Omental fat pad (tissue), 4 donors: Measurements from ENCODE around the gene ST6GALNAC2. TPM values are rescaled to one million over a fixed set of nuclear protein-coding genes. Genes with fewer than 3 reads are reported as not detected.
"Not testable (repeated sequence)": the region's sequence is repeated elsewhere in the genome, so short reads cannot be mapped to it uniquely, and the experiment has no call there.

Experiments used
- ATAC-seq: fragments of 150-250 bp; one replicate; pipeline ENCODE4 v1.9.1; 2016; ENCODE audit warnings: mild to moderate bottlenecking, moderate library complexity; ENCODE audit not compliant: low FRiP score
- DNase-seq: peaks from one replicate; pipeline ENCODE4 v3.0.0-alpha.2; 2019; ENCODE audit warnings: low spot score
- total RNA-seq, 4 donors: library from RNA; depleted of rRNA; stranded (reverse); fragments of >200 nt; gene quantifications; one replicate each; pipeline ENCODE4 v1.1.0, GENCODE V29; 2016
- TF ChIP-seq, protein P1 (sequence below), 3 donors: fragments of 450-650 bp; IDR thresholded peaks; one replicate each; pipeline ENCODE4 v1.5.1; 2016 to 2017; ENCODE audit warnings: antibody characterized with exemption in 3 of 3, mild to moderate bottlenecking in 3 of 3, moderate library complexity in 2 of 3

ST6GALNAC2 gene
- total RNA-seq, 4 donors from 2014 or later: 4.2 to 12.1 (median 9.7) TPM

DNA sequence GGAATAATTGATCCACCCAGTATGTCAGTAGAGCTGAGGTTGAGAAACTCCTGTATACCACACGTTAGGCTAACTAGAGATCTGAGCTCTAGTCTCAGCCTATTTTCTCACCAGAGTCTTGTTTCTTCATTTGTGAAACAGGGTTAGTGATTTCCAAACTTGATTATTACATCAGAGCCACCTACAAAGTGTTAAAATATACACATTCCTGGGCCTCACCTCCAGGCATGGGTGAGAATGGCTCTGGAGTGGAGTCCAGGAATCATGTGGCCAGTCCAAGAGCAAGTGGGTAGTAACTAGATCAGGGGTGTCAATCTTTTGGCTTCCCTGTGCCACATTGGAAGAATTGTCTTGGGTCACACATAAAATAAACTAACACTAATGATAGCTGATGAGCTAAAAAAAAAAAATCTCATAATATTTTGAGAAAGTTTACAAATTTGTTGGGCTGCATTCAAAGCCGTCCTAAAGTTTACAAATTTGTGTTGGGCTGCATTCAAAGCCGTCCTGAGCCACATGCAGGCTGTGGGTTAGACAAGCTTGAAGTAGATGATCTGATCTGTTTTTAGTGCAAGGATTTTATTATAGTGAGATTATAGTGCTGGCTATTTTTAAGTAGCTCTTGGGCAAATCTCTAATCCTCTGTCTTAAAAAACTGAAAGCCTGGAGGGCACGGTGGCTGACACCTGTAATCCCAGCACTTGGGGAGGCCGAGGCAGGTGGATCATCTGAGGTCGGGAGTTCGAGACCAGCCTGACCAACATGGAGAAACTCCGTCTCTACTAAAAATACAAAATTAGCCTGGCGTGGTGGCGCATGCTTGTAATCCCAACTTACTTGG is 25.4 kb downstream of the ST6GALNAC2 start:
- DNase-seq: no peak
- TF ChIP-seq, protein P1, sequence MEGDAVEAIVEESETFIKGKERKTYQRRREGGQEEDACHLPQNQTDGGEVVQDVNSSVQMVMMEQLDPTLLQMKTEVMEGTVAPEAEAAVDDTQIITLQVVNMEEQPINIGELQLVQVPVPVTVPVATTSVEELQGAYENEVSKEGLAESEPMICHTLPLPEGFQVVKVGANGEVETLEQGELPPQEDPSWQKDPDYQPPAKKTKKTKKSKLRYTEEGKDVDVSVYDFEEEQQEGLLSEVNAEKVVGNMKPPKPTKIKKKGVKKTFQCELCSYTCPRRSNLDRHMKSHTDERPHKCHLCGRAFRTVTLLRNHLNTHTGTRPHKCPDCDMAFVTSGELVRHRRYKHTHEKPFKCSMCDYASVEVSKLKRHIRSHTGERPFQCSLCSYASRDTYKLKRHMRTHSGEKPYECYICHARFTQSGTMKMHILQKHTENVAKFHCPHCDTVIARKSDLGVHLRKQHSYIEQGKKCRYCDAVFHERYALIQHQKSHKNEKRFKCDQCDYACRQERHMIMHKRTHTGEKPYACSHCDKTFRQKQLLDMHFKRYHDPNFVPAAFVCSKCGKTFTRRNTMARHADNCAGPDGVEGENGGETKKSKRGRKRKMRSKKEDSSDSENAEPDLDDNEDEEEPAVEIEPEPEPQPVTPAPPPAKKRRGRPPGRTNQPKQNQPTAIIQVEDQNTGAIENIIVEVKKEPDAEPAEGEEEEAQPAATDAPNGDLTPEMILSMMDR (IDR thresholded peaks at IDR 0.05): no peak
- no peak for ATAC-seq

DNA sequence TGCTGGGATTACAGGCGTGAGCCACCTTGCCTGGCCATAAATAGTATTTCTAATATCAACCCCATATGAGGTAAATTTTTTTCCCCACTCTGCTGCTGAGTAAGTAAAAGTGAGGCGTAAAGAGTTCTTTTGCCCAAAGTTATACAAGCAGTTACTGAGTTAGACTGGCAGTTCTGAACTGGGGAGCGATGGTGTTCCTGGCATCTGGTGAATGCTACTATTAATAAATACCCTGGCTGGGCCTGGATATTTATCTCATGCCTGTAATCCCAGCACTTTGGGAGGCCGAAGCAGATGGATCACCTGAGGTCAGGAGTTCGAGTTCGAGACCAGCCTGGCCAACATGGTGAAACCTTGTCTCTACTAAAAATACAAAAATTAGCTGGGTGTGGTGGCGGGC is 26.2 kb downstream of the ST6GALNAC2 start:
- DNase-seq, ATAC-seq: not testable (repeated sequence)

DNA sequence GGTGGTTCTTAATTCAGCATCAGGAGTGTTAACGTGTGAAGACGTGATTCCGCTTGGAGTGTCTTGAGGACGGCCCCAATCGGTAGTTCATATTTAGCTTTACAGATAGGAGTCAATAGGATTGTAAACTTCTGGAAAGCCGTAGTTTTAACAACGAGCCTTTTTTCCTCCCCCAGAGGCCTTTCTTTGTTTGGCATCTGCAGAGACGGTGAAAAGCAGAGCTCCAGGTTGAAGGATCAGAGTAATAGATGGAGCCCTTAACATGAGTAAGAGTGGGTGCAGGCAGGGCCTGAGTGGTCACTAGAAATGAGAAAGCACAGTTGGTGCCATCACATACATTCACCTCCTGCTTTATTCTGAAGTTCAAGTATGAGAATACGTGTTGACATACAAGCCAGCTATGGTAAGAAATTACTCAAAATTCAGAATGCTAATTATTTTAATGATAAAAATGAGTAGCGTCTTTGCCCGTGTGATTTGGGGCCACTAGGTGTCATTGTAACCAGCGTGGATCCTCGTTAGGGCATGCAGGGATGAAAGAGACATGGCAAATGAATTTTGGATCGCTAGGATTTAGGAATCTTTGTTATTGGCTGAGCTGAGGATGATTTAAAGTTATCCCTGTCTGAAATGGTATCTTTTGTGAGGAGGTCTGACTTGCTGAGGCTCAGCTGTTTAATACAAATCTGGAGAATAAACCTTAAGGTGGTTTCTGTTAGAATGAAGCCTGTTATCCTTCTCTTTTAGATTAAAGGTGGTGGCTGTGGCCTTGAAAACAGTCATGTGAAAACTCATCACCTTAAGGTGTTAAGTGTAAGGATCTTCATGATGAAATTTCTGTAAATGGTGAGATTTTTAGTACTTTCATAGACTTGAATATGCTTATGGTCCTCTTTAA is 27.2 kb downstream of the ST6GALNAC2 start:
- DNase-seq (no peak), ATAC-seq (no peak)
- TF ChIP-seq, protein P1 (IDR thresholded peaks at IDR 0.05): peak in 1 of 3 donors; percentile 15

DNA sequence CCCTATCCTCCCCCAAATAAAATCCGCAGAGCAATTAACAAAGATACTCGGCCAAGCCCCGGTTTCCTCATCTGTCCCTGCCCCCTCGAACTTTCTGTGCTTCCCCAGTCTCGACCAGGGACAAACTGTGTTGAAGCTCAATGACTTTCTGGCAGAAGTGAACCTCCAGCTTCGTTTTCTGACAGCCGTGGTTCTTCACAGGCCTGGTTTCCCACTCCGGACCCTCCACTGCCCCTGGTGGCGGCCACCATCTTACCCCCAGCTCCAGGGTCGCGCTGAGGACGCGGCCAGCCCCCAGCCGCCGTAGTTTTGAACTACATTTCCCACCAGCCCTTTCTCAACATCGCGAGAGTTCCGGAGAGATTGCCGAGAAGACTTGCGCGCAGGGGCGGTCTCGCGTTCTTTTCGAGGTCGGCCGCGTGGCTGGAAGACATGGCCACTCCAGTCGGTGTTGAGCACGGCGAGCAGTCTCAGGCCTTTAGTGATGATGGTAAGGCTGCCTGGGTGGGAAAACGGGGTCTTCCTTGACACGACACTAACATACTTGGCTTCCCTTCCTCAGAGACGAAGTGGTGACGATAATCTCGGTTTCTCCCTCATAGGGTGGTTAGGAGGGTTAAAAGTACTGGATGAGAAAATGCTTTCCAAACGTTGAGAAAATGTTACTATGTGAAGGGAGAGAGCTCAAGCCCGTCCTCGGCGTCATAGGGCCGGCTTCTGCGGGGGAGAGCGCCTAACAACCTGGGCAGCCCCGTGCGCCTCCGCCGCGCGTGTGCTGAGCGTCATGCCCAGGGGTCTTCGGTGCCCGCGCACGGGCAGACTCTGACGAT is 28.1 kb downstream of the ST6GALNAC2 start:
- ATAC-seq (peak; percentile 87), DNase-seq (peak; percentile 88)
- TF ChIP-seq, protein P1 (IDR thresholded peaks at IDR 0.05): peak in 2 of 3 donors; percentile 32 to 35

DNA sequence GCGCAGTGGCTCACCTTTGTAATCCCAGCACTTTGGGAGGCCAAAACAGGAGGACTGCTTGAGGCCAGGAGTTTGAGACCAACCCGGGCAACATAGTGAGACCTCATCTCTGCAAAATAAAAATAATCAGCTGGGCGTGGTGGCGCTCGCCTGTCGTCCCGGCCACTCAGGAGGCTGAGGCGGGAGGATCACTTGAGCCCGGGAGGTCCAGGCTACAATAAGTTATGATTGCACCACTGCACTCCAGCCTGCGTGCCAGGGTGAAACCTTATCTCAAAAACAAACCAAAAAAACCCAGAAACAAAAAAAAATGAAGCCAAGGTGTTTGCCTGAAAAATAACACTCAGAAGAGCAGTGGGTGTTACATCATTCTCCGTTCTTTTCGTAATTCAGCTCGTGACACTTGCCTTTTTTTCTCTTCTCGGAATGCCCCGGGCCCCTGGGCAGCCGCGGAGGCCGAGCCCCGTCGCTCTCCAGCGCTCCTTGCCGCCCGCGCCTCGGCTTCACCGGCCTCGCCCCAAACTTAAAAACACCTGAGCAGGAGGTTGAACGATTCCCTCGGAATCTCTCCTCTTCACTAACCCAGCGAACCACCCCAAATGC is 28.8 kb downstream of the ST6GALNAC2 start:
- ATAC-seq: peak; percentile 54
- TF ChIP-seq, protein P1 (IDR thresholded peaks at IDR 0.05): no peak
- DNase-seq: no peak

DNA sequence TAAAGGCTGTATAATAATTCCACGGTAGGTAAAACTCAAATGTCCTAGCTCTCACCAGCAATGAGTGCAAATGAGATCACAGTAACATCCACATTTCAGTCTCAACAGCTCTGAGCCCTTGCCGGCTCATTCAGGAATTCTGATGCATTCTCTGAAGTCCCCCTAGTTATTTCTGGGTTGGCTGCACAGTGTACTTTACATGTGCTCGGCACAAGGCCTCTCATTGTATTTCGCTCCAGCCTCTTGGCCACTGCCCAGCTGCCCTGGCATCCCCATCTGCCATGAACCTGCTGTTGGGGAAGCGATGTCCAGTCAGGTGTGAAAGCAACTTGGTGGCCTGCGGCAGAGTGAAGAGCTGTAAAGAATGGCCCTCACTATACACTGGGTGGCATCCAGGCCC is 31.5 kb downstream of the ST6GALNAC2 start:
- no peak for ATAC-seq
- TF ChIP-seq, protein P1 (IDR thresholded peaks at IDR 0.05): no peak
- DNase-seq: no peak
